Measurements from ENCODE around the gene USP26. TPM values are rescaled to one million over a fixed set of nuclear protein-coding genes. Genes with fewer than 3 reads are reported as not detected.

USP26 gene, protein sequence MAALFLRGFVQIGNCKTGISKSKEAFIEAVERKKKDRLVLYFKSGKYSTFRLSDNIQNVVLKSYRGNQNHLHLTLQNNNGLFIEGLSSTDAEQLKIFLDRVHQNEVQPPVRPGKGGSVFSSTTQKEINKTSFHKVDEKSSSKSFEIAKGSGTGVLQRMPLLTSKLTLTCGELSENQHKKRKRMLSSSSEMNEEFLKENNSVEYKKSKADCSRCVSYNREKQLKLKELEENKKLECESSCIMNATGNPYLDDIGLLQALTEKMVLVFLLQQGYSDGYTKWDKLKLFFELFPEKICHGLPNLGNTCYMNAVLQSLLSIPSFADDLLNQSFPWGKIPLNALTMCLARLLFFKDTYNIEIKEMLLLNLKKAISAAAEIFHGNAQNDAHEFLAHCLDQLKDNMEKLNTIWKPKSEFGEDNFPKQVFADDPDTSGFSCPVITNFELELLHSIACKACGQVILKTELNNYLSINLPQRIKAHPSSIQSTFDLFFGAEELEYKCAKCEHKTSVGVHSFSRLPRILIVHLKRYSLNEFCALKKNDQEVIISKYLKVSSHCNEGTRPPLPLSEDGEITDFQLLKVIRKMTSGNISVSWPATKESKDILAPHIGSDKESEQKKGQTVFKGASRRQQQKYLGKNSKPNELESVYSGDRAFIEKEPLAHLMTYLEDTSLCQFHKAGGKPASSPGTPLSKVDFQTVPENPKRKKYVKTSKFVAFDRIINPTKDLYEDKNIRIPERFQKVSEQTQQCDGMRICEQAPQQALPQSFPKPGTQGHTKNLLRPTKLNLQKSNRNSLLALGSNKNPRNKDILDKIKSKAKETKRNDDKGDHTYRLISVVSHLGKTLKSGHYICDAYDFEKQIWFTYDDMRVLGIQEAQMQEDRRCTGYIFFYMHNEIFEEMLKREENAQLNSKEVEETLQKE
- not detected for total RNA-seq
- not detected for polyA plus RNA-seq (ENCODE audit: insufficient read depth, low read depth, low replicate concordance)
- long read RNA-seq, donor 1, result 0 reads
- long read RNA-seq, donor 2, result 0 reads
- long read RNA-seq, donor 3, result 0 reads
- long read RNA-seq, donor 4, result 0 reads
- long read RNA-seq, donor 5, result 0 reads
- long read RNA-seq, donor 6, result 0 reads
- long read RNA-seq, donor 7, result 0 reads
- long read RNA-seq, donor 8, partial matches to known transcripts, result 0 of 1 reads
- long read RNA-seq, donor 8, other reads (novel, unspliced or antisense), result 0 of 1 reads
- long read RNA-seq, donor 9, result 0 reads
- long read RNA-seq, donor 10, result 0 reads

GRCh38 chrX:133097031-133097430 is at the start of gene USP26:
Gene USP26, minus strand, starts transcription at chrX:133097109. Its CDS starts 68,889 bp downstream, at chrX:133028220.
- Histone ChIP-seq H3K9ac (ENCODE audit: low read length in 3 of 3) (no peak within 1 kb of the TSS), H3K36me3 (ENCODE audit: control insufficient read depth in 2 of 3, insufficient read depth in 3 of 3, low read length in 3 of 3) (no peaks in the 10 kb centered on the region), H3K4me1 (ENCODE audit: control insufficient read depth in 2 of 3, insufficient read depth in 2 of 3, low read depth in 1 of 3, low read length in 3 of 3) (no peaks in the 10 kb centered on the region), H3K27me3 (ENCODE audit: control insufficient read depth, insufficient read depth, low read length) (no peaks in the 10 kb centered on the region), H3K9me3 (ENCODE audit: control insufficient read depth in 2 of 3, insufficient read depth in 1 of 3, low read length in 3 of 3) (no peaks in the 10 kb centered on the region), H3K27ac (ENCODE audit: low read depth in 2 of 2, low read length in 2 of 2) (no peak within 1 kb of the TSS), H3K4me3 (ENCODE audit: low read length in 3 of 3) (no peak within 1 kb of the TSS)
- DNase-seq, result no peak
- intact Hi-C loops (cut with DNase I), result no loop called here
- TF ChIP-seq, protein P1, sequence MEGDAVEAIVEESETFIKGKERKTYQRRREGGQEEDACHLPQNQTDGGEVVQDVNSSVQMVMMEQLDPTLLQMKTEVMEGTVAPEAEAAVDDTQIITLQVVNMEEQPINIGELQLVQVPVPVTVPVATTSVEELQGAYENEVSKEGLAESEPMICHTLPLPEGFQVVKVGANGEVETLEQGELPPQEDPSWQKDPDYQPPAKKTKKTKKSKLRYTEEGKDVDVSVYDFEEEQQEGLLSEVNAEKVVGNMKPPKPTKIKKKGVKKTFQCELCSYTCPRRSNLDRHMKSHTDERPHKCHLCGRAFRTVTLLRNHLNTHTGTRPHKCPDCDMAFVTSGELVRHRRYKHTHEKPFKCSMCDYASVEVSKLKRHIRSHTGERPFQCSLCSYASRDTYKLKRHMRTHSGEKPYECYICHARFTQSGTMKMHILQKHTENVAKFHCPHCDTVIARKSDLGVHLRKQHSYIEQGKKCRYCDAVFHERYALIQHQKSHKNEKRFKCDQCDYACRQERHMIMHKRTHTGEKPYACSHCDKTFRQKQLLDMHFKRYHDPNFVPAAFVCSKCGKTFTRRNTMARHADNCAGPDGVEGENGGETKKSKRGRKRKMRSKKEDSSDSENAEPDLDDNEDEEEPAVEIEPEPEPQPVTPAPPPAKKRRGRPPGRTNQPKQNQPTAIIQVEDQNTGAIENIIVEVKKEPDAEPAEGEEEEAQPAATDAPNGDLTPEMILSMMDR (IDR thresholded peaks at IDR 0.05; ENCODE audit: borderline replicate concordance, extremely low read depth, insufficient read depth), result no peak
- FAIRE-seq, result no peak

GRCh38 chrX:133134282-133134681 is 37.4 kb upstream of the USP26 start:
- intact Hi-C loops (cut with DNase I), result no loop called here
- no peak overlapping the region for H3K9ac ChIP-seq (ENCODE audit: low read length in 3 of 3)
- DNase-seq (no peak), FAIRE-seq (no peak)
- no peaks in the 10 kb centered on the region for H3K27me3 ChIP-seq (ENCODE audit: control insufficient read depth, insufficient read depth, low read length)
- no peaks in the 10 kb centered on the region for H3K4me1 ChIP-seq (ENCODE audit: control insufficient read depth in 2 of 3, insufficient read depth in 2 of 3, low read depth in 1 of 3, low read length in 3 of 3)
- H3K9me3 ChIP-seq (ENCODE audit: control insufficient read depth in 2 of 3, insufficient read depth in 1 of 3, low read length in 3 of 3), result no peaks in the 10 kb centered on the region
- H3K4me3 ChIP-seq (ENCODE audit: low read length in 3 of 3), result no peak overlapping the region
- TF ChIP-seq, protein P1 (IDR thresholded peaks at IDR 0.05; ENCODE audit: borderline replicate concordance, extremely low read depth, insufficient read depth), result no peak
- no peaks in the 10 kb centered on the region for H3K36me3 ChIP-seq (ENCODE audit: control insufficient read depth in 2 of 3, insufficient read depth in 3 of 3, low read length in 3 of 3)
- no peak overlapping the region for H3K27ac ChIP-seq (ENCODE audit: low read depth in 2 of 2, low read length in 2 of 2)

GRCh38 chrX:133120406-133120805 is 23.5 kb upstream of the USP26 start:
- H3K27ac ChIP-seq (ENCODE audit: low read depth in 2 of 2, low read length in 2 of 2), result no peak overlapping the region
- no peak overlapping the region for H3K4me3 ChIP-seq (ENCODE audit: low read length in 3 of 3)
- H3K27me3 ChIP-seq (ENCODE audit: control insufficient read depth, insufficient read depth, low read length), result no peaks in the 10 kb centered on the region
- H3K9me3 ChIP-seq (ENCODE audit: control insufficient read depth in 2 of 3, insufficient read depth in 1 of 3, low read length in 3 of 3), result no peaks in the 10 kb centered on the region
- no peaks in the 10 kb centered on the region for H3K36me3 ChIP-seq (ENCODE audit: control insufficient read depth in 2 of 3, insufficient read depth in 3 of 3, low read length in 3 of 3)
- intact Hi-C loops (cut with DNase I), result no loop called here
- DNase-seq, result no peak
- H3K4me1 ChIP-seq (ENCODE audit: control insufficient read depth in 2 of 3, insufficient read depth in 2 of 3, low read depth in 1 of 3, low read length in 3 of 3), result no peaks in the 10 kb centered on the region
- TF ChIP-seq, protein P1 (IDR thresholded peaks at IDR 0.05; ENCODE audit: borderline replicate concordance, extremely low read depth, insufficient read depth), result no peak
- no peak for FAIRE-seq
- no peak overlapping the region for H3K9ac ChIP-seq (ENCODE audit: low read length in 3 of 3)

All from kidney (tissue), 22 donors.